Measurements from ENCODE around the gene ZMYM4. TPM values are rescaled to one million over a fixed set of nuclear protein-coding genes. Genes with fewer than 3 reads are reported as not detected.
"Not testable (repeated sequence)": the region's sequence is repeated elsewhere in the genome, so short reads cannot be mapped to it uniquely, and the experiment has no call there.

ZMYM4 gene
- total RNA-seq, 1 donor from 2014 or later, result 19.8 TPM

DNA sequence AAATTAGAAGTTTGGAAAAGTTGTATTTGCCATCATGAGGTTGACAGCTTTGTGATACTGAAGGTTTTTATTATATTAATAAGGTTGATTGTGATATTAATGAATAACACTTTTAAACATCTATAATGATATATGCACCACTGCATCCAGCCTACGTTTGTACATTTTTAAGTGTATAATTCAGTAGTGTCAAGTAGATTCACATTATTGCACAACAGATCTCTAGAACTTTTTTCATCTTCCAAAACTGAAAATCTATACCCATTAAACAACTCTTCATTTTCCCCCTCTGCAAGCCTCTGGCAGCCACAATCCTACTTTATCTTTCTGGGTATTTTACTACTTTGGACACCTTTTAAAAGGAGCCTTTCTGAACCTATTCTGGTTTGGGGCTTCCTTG, 37.2 kb upstream of the ZMYM4 start:
- TF ChIP-seq, protein P1, sequence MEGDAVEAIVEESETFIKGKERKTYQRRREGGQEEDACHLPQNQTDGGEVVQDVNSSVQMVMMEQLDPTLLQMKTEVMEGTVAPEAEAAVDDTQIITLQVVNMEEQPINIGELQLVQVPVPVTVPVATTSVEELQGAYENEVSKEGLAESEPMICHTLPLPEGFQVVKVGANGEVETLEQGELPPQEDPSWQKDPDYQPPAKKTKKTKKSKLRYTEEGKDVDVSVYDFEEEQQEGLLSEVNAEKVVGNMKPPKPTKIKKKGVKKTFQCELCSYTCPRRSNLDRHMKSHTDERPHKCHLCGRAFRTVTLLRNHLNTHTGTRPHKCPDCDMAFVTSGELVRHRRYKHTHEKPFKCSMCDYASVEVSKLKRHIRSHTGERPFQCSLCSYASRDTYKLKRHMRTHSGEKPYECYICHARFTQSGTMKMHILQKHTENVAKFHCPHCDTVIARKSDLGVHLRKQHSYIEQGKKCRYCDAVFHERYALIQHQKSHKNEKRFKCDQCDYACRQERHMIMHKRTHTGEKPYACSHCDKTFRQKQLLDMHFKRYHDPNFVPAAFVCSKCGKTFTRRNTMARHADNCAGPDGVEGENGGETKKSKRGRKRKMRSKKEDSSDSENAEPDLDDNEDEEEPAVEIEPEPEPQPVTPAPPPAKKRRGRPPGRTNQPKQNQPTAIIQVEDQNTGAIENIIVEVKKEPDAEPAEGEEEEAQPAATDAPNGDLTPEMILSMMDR (conservative IDR thresholded peaks at IDR 0.05; ENCODE audit: low read depth, low read length), result no peak
- DNase-seq (ENCODE audit: low read depth), result no peak
- no peak overlapping the region for H3K4me3 ChIP-seq (ENCODE audit: low read depth, low read length)

DNA sequence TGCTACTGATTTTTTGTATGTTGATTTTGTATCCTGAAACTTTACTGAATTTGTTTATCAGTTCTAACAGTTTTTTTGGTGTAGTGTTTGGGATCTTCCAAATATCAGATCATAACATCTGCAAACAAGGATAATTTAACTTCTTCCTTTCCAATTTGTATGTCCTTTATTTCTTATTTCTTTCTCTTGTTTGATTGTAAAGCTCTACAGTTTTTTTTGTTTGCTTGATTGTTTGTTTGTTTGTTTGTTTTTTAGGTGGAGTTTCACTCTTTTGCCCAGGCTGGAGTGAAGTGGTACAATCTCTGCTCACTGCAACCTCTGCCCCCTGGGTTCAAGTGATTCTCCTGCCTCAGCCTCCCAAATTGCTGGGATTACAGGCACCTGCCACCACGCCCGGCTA, 31.7 kb upstream of the ZMYM4 start:
- not testable (repeated sequence) for H3K4me3 ChIP-seq (ENCODE audit: low read depth, low read length); DNase-seq (ENCODE audit: low read depth)

DNA sequence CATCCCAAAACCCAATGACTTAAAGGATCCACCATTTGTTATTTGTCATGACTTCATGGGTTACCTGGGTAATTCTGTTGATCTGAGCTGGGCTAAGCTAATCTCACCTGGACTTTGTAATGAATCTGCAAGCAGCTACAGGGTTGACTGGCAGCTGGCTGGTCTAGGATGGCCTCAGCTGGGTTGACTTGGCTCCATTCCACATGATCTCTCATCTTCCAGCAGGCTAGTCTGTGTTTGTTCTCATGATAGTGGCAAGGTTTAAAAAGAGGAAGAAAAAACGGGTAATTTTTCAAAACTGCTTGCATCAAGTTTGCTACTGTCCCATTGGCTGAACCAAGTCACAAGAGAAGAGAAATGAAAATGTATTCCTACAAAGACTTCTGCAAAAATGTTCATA, 24.8 kb upstream of the ZMYM4 start:
- TF ChIP-seq, protein P1 (conservative IDR thresholded peaks at IDR 0.05; ENCODE audit: low read depth, low read length), result no peak
- H3K4me3 ChIP-seq (ENCODE audit: low read depth, low read length), result no peak overlapping the region
- DNase-seq (ENCODE audit: low read depth), result no peak

DNA sequence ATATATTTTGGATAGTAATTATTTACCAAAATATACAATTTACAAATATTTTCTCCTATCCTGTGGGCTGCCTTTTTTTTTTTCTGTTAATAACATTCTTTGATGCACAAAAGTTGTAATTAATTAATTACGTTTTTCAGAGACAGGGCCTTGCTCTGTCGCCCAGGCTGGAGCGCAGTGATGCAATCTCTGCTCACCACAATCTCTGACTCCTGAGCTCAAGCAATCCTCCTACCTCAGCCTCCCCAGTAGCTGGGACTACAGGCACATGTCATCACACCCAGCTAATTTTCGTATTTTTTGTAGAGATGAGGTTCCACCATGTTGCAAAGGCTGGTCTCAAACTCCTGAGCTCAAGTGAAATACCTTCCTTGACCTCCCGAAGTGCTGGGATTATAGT, 21.3 kb upstream of the ZMYM4 start:
- DNase-seq (ENCODE audit: low read depth), result no peak
- TF ChIP-seq, protein P1 (conservative IDR thresholded peaks at IDR 0.05; ENCODE audit: low read depth, low read length), result no peak
- no peak overlapping the region for H3K4me3 ChIP-seq (ENCODE audit: low read depth, low read length)

DNA sequence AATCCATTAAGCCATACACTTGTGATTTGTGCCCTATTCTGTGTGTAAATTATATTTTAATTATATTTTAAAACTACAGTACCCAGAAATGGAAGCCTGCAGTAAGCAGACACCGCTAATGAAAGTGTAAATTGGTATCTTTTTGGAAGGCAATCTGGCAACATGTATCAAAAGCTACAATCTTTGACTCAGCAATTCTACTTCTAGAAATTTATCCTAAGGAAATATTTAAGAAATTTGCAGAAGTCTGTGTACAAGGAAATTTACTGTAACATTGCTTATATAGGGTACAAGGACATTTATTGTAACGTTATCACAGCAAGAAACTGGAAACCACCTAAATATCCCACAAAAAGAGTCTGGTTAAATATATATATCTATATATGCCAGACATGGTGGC, 14.6 kb upstream of the ZMYM4 start:
- no peak for DNase-seq (ENCODE audit: low read depth)
- H3K4me3 ChIP-seq (ENCODE audit: low read depth, low read length), result no peak overlapping the region
- TF ChIP-seq, protein P1 (conservative IDR thresholded peaks at IDR 0.05; ENCODE audit: low read depth, low read length), result no peak

DNA sequence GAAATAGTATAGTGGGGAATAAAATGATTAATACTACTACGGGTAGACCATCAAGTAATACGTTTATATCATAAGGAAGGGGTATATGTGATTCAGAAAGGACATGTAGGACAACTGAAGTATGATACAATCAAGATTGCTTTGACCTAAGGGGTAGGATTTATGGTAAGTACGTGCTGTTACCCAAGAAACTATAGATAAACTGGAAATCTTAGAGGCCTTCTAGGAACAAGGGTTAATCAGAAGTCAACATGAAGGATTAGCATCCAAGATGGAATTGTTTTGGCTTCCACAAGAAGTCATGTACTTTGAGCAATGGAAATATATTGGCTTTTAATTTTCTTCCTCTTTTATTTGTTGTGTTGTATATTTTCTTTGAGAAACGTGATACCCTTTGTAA, 13.2 kb upstream of the ZMYM4 start:
- DNase-seq (ENCODE audit: low read depth), result no peak
- TF ChIP-seq, protein P1 (conservative IDR thresholded peaks at IDR 0.05; ENCODE audit: low read depth, low read length), result no peak
- H3K4me3 ChIP-seq (ENCODE audit: low read depth, low read length), result no peak overlapping the region

DNA sequence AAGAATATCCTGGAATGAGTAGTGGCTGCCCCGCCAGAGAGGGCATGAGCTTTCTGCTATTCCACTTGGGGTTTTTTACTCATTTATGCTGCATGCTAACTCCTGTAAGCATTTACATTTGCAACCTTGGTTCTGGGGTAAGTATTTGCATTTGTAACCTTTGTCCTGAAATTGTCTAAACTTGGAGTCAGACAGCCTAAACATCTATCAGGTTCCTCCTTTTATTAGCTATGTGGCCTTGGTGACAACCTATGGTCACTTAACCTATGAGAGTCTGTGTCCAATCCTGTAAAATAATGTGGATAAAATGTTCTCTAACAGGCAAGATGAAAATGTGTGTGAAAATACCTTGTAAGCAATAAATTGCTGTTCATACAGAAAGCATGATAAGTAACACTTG, 8.9 kb upstream of the ZMYM4 start:
- TF ChIP-seq, protein P1 (conservative IDR thresholded peaks at IDR 0.05; ENCODE audit: low read depth, low read length), result no peak
- H3K4me3 ChIP-seq (ENCODE audit: low read depth, low read length), result no peak overlapping the region
- DNase-seq (ENCODE audit: low read depth), result no peak

Data from epithelial cell of proximal tubule (primary cell).